ENCODE results near the gene HTR6.

Gene HTR6

GRCh38 chr1:19682901-19683300, 18.2 kb downstream of the HTR6 start:
- H4K20me1 ChIP-seq (ENCODE audit: insufficient read depth, low read length) = 0 out of 2 replicates have a peak, but pooled peaks cover 5% of the 10 kb centered on the region
- no peaks in the 10 kb centered on the region for H3K27me3 ChIP-seq (ENCODE audit: insufficient read depth, low read length, poor library complexity)
- TF ChIP-seq EZH2 (IDR thresholded peaks at IDR 0.05; ENCODE audit: borderline replicate concordance, low read depth, low read length, severe bottlenecking) = no peak
- TF ChIP-seq CTCF (IDR thresholded peaks at IDR 0.05; ENCODE audit: borderline replicate concordance, extremely low read depth, low read length, poor library complexity, severe bottlenecking) = no peak
- DNase-seq = no peak
- no peaks in the 10 kb centered on the region for H3K9me3 ChIP-seq (ENCODE audit: insufficient read depth, low read length, severe bottlenecking)
- H3K4me2 ChIP-seq (ENCODE audit: insufficient read depth, low read length) = no peak overlapping the region
- ATAC-seq (ENCODE audit: insufficient read depth, low read depth) = no peak
- no peaks in the 10 kb centered on the region for H3K4me1 ChIP-seq (ENCODE audit: insufficient read depth, low read length)
- H3K36me3 ChIP-seq (ENCODE audit: insufficient read depth, low read length) = no peaks in the 10 kb centered on the region
- no peak overlapping the region for H2AFZ ChIP-seq (ENCODE audit: low read depth, low read length)
- H3K79me2 ChIP-seq (ENCODE audit: insufficient read depth, low read length) = no peaks in the 10 kb centered on the region
- no peak overlapping the region for H3K9ac ChIP-seq (ENCODE audit: low read depth, low read length)
- no peak overlapping the region for H3K4me3 ChIP-seq (ENCODE audit: low read depth in 1 of 2, low read length in 2 of 2)
- H3K27ac ChIP-seq (ENCODE audit: low read length) = no peak overlapping the region

GRCh38 chr1:19683351-19683750, 18.7 kb downstream of the HTR6 start:
- DNase-seq = no peak
- no peak overlapping the region for H3K27ac ChIP-seq (ENCODE audit: low read length)
- ATAC-seq (ENCODE audit: insufficient read depth, low read depth) = no peak
- H3K79me2 ChIP-seq (ENCODE audit: insufficient read depth, low read length) = no peaks in the 10 kb centered on the region
- H3K9ac ChIP-seq (ENCODE audit: low read depth, low read length) = no peak overlapping the region
- TF ChIP-seq CTCF (IDR thresholded peaks at IDR 0.05; ENCODE audit: borderline replicate concordance, extremely low read depth, low read length, poor library complexity, severe bottlenecking) = no peak
- TF ChIP-seq EZH2 (IDR thresholded peaks at IDR 0.05; ENCODE audit: borderline replicate concordance, low read depth, low read length, severe bottlenecking) = no peak
- H2AFZ ChIP-seq (ENCODE audit: low read depth, low read length) = no peak overlapping the region
- H3K4me1 ChIP-seq (ENCODE audit: insufficient read depth, low read length) = no peaks in the 10 kb centered on the region
- no peaks in the 10 kb centered on the region for H3K27me3 ChIP-seq (ENCODE audit: insufficient read depth, low read length, poor library complexity)
- no peak overlapping the region for H3K4me3 ChIP-seq (ENCODE audit: low read depth in 1 of 2, low read length in 2 of 2)
- H4K20me1 ChIP-seq (ENCODE audit: insufficient read depth, low read length) = 0 out of 2 replicates have a peak, but pooled peaks cover 5% of the 10 kb centered on the region
- H3K4me2 ChIP-seq (ENCODE audit: insufficient read depth, low read length) = no peak overlapping the region
- H3K9me3 ChIP-seq (ENCODE audit: insufficient read depth, low read length, severe bottlenecking) = no peaks in the 10 kb centered on the region
- no peaks in the 10 kb centered on the region for H3K36me3 ChIP-seq (ENCODE audit: insufficient read depth, low read length)

GRCh38 chr1:19684677-19685076, 20.0 kb downstream of the HTR6 start:
- Histone ChIP-seq H2AFZ (ENCODE audit: low read depth, low read length) (no peak overlapping the region), H3K4me1 (ENCODE audit: insufficient read depth, low read length) (no peaks in the 10 kb centered on the region), H4K20me1 (ENCODE audit: insufficient read depth, low read length) (0 out of 2 replicates have a peak, but pooled peaks cover 5% of the 10 kb centered on the region), H3K9me3 (ENCODE audit: insufficient read depth, low read length, severe bottlenecking) (peaks cover 4% of the 10 kb centered on the region), H3K27me3 (ENCODE audit: insufficient read depth, low read length, poor library complexity) (no peaks in the 10 kb centered on the region), H3K4me2 (ENCODE audit: insufficient read depth, low read length) (no peak overlapping the region), H3K9ac (ENCODE audit: low read depth, low read length) (no peak overlapping the region), H3K27ac (ENCODE audit: low read length) (no peak overlapping the region), H3K36me3 (ENCODE audit: insufficient read depth, low read length) (no peaks in the 10 kb centered on the region), H3K4me3 (ENCODE audit: low read depth in 1 of 2, low read length in 2 of 2) (no peak overlapping the region), H3K79me2 (ENCODE audit: insufficient read depth, low read length) (no peaks in the 10 kb centered on the region)
- DNase-seq (no peak), ATAC-seq (ENCODE audit: insufficient read depth, low read depth) (no peak)
- no peak for TF ChIP-seq CTCF (IDR thresholded peaks at IDR 0.05; ENCODE audit: borderline replicate concordance, extremely low read depth, low read length, poor library complexity, severe bottlenecking)
- TF ChIP-seq EZH2 (IDR thresholded peaks at IDR 0.05; ENCODE audit: borderline replicate concordance, low read depth, low read length, severe bottlenecking) = no peak

- H4K20me1 ChIP-seq (ENCODE audit: insufficient read depth, low read length) = 0 out of 2 replicates have a peak, but pooled peaks cover 3% of the 10 kb centered on the region
- no peak overlapping the region for H2AFZ ChIP-seq (ENCODE audit: low read depth, low read length)
- H3K27me3 ChIP-seq (ENCODE audit: insufficient read depth, low read length, poor library complexity) = no peaks in the 10 kb centered on the region
- H3K9me3 ChIP-seq (ENCODE audit: insufficient read depth, low read length, severe bottlenecking) = peaks cover 14% of the 10 kb centered on the region
- no peak overlapping the region for H3K9ac ChIP-seq (ENCODE audit: low read depth, low read length)
- no peak for DNase-seq
- no peaks in the 10 kb centered on the region for H3K36me3 ChIP-seq (ENCODE audit: insufficient read depth, low read length)
- H3K27ac ChIP-seq (ENCODE audit: low read length) = no peak overlapping the region
- H3K4me2 ChIP-seq (ENCODE audit: insufficient read depth, low read length) = no peak overlapping the region
- no peaks in the 10 kb centered on the region for H3K4me1 ChIP-seq (ENCODE audit: insufficient read depth, low read length)
- no peak overlapping the region for H3K4me3 ChIP-seq (ENCODE audit: low read depth in 1 of 2, low read length in 2 of 2)
- no peak for ATAC-seq (ENCODE audit: insufficient read depth, low read depth)
- H3K79me2 ChIP-seq (ENCODE audit: insufficient read depth, low read length) = no peaks in the 10 kb centered on the region
- TF ChIP-seq EZH2 (IDR thresholded peaks at IDR 0.05; ENCODE audit: borderline replicate concordance, low read depth, low read length, severe bottlenecking) = no peak
- no peak for TF ChIP-seq CTCF (IDR thresholded peaks at IDR 0.05; ENCODE audit: borderline replicate concordance, extremely low read depth, low read length, poor library complexity, severe bottlenecking)
Measured at GRCh38 chr1:19685994-19686393, 21.3 kb downstream of the HTR6 start.

All from DND-41 (cell line).